Ectodermal cell (in vitro differentiated cells): Measurements from ENCODE around the gene CXCL5.

ENCODE experiments used
- H3K27ac ChIP-seq: 2 replicates; pipeline ENCODE4 v1.7.0; 2013; ENCODE audit warnings: mild to moderate bottlenecking, low read depth, low read length; ENCODE audit not compliant: insufficient read depth, poor library complexity, severe bottlenecking
- H3K27me3 ChIP-seq: 2 replicates; pipeline ENCODE4 v1.7.0; 2013; ENCODE audit warnings: mild to moderate bottlenecking, low read length; ENCODE audit not compliant: insufficient read depth, control insufficient read depth, poor library complexity, severe bottlenecking
- H3K36me3 ChIP-seq: one replicate; pipeline ENCODE4 v1.7.0; 2013; ENCODE audit warnings: low read length; ENCODE audit not compliant: control insufficient read depth, insufficient read depth
- H3K4me1 ChIP-seq: one replicate; pipeline ENCODE4 v1.7.0; 2013; ENCODE audit warnings: low read length; ENCODE audit not compliant: control insufficient read depth, insufficient read depth
- H3K4me3 ChIP-seq: 2 replicates; pipeline ENCODE4 v1.7.0; 2013; ENCODE audit warnings: low read depth, low read length, control low read depth; ENCODE audit not compliant: insufficient read depth
- H3K9me3 ChIP-seq: 2 replicates; pipeline ENCODE4 v1.7.0; 2013; ENCODE audit warnings: mild to moderate bottlenecking, low read length, moderate library complexity; ENCODE audit not compliant: control insufficient read depth
- WGBS, 2 experiments: methylation state at CpG; one replicate each; pipeline ENCODE4 v1.1.7; 2013; ENCODE audit warnings: missing lambda C conversion rate in 2 of 2; 5-methylcytosine and 5-hydroxymethylcytosine counted together

The CXCL5 gene

DNA sequence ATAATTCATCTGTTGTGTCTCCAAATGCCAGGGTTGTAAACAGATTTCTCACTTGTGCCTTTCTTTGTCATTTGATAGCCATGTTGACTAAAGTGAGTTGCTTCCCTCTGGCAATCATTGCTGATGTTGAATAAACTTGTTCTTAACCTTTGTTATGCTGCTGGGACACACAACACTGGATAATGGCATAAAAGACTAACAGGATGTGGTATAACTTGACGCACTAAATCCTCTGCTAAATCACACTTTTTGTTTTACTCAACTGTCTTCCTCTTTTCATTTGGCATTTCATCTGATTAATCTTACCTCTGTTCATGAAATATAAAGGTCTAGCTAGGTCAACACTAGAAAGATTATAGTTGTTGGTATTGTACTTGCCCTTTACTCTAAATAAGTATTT is 17.6 kb upstream of the CXCL5 start:
- WGBS, 2 experiments, result 73% methylated on average over 1 of the region's 1 CpG
- H3K27me3 ChIP-seq, result no peaks in the 10 kb centered on the region

DNA sequence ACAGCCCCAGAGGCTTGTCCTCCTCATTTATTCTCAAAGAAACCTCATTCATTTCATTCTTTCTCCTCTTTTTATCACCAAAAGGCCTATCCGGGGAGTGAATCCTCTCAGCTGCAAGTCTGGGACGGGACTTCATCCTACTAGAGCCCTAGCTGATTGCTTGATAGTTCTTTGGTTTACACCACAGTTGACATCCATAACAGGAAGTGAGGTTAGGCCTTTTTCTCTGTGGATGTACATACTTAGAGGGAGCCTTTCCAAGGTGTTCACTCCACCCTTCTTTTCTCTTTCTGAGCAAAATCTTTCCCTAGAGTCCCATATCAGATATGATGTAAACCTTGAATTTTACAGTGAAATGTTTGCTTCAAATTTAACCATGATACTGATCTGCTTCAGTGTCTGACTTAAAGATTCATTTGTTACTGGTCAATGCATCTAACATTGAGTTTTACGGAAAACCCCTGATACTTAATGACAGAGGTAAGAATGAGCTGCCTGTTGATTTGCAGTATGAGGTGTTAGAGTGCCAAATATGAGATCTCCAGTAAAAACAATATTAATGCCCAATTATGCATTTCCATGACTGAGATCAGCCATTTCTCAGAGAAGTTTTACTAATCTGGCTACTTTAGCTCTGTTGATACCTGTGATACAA is 16.8 kb upstream of the CXCL5 start:
- Histone ChIP-seq H3K4me1 (no peaks in the 10 kb centered on the region), H3K9me3 (no peaks in the 10 kb centered on the region), H3K27me3 (no peaks in the 10 kb centered on the region), H3K27ac (no peak overlapping the region), H3K4me3 (no peak overlapping the region), H3K36me3 (no peaks in the 10 kb centered on the region)
- 83 to 98% methylated on average over 2 to 3 of the region's 3 CpGs for WGBS, 2 experiments

More for the DNA sequence above, 17.6 kb upstream of the CXCL5 start:
- Histone ChIP-seq H3K4me3 (no peak overlapping the region), H3K4me1 (no peaks in the 10 kb centered on the region), H3K36me3 (no peaks in the 10 kb centered on the region), H3K27ac (no peak overlapping the region), H3K9me3 (no peaks in the 10 kb centered on the region)

DNA sequence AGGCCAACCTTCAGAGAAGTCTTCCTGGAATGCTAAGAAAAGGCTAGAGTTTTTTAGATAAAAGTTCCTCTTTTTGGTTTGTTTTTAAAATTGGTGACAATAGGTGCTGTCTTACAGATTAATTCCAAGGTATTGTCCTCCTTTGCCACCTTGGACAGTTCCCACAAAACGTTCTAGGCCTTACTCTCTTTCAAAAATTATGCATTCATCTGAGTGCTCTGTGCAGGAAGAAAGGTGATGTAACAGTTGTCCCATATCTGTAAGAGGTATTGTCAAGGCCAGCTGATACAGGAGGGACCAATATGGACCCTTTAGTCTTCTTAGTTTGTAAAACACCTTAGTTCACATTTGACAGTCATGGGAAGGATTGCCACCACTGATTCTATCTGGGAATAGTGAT is 15.9 kb upstream of the CXCL5 start:
- no peaks in the 10 kb centered on the region for H3K4me1 ChIP-seq
- H3K27me3 ChIP-seq, result no peaks in the 10 kb centered on the region
- no peak overlapping the region for H3K4me3 ChIP-seq
- 67 to 73% methylated on average over 1 of the region's 1 CpG for WGBS, 2 experiments
- H3K27ac ChIP-seq, result no peak overlapping the region
- no peaks in the 10 kb centered on the region for H3K36me3 ChIP-seq
- H3K9me3 ChIP-seq, result no peaks in the 10 kb centered on the region

DNA sequence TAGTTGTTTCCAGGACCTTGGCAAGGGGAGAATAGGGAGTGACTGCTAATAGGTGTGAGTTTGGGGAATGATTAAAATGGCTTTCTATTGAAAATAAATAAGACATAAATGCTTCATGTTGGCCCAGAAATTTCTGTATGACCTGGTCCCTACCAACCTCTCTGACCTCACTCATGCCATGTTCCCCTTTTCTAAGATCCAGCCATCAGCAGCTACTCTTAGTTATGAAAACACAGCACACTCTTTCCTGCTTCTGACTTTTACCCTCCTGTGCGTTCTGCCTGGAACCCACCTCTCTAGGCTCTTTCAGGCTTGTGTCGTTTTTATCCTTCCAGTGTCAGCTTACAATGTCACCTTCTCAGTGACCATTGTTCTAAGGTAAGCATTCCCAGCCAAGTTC is 14.8 kb upstream of the CXCL5 start:
- H3K4me1 ChIP-seq, result no peaks in the 10 kb centered on the region
- no peak overlapping the region for H3K4me3 ChIP-seq
- no peaks in the 10 kb centered on the region for H3K9me3 ChIP-seq
- 79% methylated on average over 2 of the region's 2 CpGs for WGBS, 2 experiments
- H3K36me3 ChIP-seq, result no peaks in the 10 kb centered on the region
- H3K27ac ChIP-seq, result no peak overlapping the region
- no peaks in the 10 kb centered on the region for H3K27me3 ChIP-seq

DNA sequence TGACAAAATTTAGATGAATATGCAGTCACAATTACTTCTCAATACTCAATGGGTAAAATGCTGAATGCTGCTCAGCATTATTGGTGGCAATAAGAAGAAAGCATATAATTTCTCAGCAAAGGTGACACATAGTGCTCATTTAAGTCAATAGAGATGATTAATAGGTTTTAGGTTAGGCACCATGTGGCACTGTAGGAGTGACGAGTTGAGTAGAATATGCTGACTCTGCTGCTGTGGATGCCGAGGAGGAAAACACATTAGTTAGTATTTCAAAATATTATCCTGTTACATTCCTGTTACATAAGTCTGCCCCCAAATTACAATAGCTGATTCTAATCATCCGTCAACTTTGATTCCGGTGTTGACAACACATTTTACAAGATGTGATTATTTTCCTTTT is 13.7 kb upstream of the CXCL5 start:
- Histone ChIP-seq H3K9me3 (no peaks in the 10 kb centered on the region), H3K4me3 (no peak overlapping the region), H3K36me3 (no peaks in the 10 kb centered on the region), H3K4me1 (no peaks in the 10 kb centered on the region), H3K27me3 (no peaks in the 10 kb centered on the region), H3K27ac (no peak overlapping the region)
- 94 to 97% methylated on average over 4 of the region's 4 CpGs for WGBS, 2 experiments

DNA sequence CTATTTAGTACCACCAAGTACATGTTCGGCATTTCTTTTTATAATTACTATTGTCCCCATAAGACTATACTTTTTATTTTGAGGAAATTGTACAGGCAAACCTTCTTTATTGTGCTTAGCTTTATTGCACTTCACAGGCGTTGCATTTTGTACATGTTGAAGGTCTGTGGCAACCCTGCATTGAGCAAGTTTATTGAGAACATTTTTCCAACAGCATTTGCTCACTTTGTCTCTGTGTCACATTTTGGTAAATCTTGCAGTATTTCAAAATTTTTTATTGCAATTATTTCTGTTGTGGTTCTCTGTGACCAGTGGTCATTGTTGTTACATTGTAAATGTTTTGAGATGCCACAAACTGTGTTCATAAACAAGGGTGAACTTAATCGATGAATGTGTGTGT is 10.8 kb upstream of the CXCL5 start:
- WGBS, 2 experiments, result 100% methylated on average over 2 to 3 of the region's 3 CpGs
- no peak overlapping the region for H3K4me3 ChIP-seq
- H3K4me1 ChIP-seq, result no peaks in the 10 kb centered on the region

DNA sequence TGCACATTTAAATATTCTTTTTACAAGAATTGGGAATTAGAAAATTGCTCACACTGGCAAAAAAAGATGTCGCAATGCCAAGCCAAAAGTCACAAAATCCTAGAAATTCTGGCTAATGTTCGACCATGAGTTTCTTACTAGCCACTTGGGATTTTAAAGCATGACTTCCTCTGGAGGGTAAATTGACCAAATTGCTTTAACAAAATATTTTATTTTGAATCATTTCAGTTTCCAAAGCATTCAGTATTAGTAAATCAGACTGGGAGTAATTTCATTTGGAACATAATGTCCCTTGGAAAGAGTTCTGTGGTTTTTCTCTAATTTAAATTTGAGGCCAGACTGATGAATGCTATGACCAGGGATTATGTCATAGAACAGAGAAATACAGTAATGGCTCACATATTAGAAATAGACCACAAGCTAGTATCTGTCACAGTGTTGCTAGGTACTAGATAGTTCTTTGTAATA is 7.6 kb upstream of the CXCL5 start:
- Histone ChIP-seq H3K4me1 (no peaks in the 10 kb centered on the region), H3K27me3 (no peaks in the 10 kb centered on the region), H3K27ac (no peak overlapping the region), H3K36me3 (no peaks in the 10 kb centered on the region), H3K4me3 (no peak overlapping the region), H3K9me3 (no peaks in the 10 kb centered on the region)
- WGBS, 2 experiments, result 89 to 98% methylated on average over 2 of the region's 2 CpGs

More for the DNA sequence above, 10.8 kb upstream of the CXCL5 start:
- no peaks in the 10 kb centered on the region for H3K9me3 ChIP-seq
- no peak overlapping the region for H3K27ac ChIP-seq
- no peaks in the 10 kb centered on the region for H3K27me3 ChIP-seq
- no peaks in the 10 kb centered on the region for H3K36me3 ChIP-seq

DNA sequence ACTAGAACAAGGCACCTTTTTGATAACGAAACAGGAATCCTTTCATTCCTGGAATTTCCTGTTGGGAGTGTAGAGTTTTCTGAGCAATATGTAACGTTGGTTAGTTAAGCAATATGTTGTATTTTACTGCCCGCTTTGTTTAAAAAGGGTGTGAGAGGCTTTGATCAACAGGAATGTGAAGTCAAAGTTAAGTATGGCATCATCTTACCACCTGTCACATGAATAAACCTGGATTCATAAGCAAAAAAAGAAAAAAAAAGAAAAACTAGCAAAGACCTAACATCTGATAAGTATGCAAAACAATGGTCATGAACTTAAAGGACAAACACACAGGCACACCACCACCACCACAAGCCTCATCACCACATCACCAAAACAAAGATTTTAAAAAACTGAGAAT is 7.1 kb upstream of the CXCL5 start:
- H3K27me3 ChIP-seq, result no peaks in the 10 kb centered on the region

DNA sequence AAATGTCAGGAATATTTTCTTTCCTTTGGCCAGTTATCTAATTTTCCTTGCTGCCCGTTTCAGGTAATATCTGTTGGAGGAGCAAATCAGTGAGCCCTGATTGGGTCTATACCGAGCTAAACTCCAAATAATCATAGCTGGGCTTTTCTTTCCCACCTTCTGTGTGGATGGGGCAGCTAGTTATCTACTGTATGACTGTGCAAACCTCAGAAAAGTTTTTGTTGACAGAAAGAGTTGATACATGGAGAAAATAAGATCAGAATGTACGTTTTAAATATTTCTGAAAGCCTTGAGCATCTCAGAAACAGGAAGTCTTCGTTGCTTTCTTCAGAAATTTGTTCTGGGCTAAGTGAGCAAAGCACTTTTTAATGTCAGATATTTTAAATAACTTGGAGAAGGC is 6.2 kb upstream of the CXCL5 start:
- WGBS, 2 experiments, result 90 to 91% methylated on average over 4 of the region's 4 CpGs
- no peaks in the 10 kb centered on the region for H3K4me1 ChIP-seq
- H3K9me3 ChIP-seq, result no peaks in the 10 kb centered on the region
- no peaks in the 10 kb centered on the region for H3K36me3 ChIP-seq
- H3K4me3 ChIP-seq, result no peak overlapping the region
- no peaks in the 10 kb centered on the region for H3K27me3 ChIP-seq
- no peak overlapping the region for H3K27ac ChIP-seq

More for the DNA sequence above, 7.1 kb upstream of the CXCL5 start:
- Histone ChIP-seq H3K4me3 (no peak overlapping the region), H3K9me3 (no peaks in the 10 kb centered on the region), H3K36me3 (no peaks in the 10 kb centered on the region), H3K4me1 (no peaks in the 10 kb centered on the region), H3K27ac (no peak overlapping the region)
- 83 to 86% methylated on average over 3 of the region's 3 CpGs for WGBS, 2 experiments

DNA sequence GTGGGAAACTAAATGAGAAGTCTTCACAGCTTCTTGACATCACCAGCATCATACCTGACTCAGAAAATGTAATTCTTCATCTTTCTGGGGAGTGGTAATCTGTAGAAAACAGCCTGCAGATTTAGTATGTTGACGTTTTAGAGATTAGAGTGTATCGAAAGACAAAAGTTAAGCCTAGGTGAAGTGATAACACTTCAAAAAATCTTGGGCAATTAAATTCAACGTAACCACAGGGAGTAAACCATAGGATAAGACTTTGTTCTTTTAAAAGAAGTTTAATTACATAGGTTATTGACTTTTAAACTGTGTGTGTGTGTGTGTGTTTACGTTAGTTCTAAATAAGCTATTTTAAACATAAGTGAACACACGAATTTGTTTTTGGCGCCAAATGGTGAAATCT is 1.8 kb upstream of the CXCL5 start:
- Histone ChIP-seq H3K9me3 (no peaks in the 10 kb centered on the region), H3K27me3 (peaks cover 17% of the 10 kb centered on the region), H3K36me3 (no peaks in the 10 kb centered on the region), H3K4me1 (no peaks in the 10 kb centered on the region), H3K4me3 (no peak overlapping the region), H3K27ac (no peak overlapping the region)
- 90 to 95% methylated on average over 6 of the region's 6 CpGs for whole genome bisulfite sequencing, 2 experiments

DNA sequence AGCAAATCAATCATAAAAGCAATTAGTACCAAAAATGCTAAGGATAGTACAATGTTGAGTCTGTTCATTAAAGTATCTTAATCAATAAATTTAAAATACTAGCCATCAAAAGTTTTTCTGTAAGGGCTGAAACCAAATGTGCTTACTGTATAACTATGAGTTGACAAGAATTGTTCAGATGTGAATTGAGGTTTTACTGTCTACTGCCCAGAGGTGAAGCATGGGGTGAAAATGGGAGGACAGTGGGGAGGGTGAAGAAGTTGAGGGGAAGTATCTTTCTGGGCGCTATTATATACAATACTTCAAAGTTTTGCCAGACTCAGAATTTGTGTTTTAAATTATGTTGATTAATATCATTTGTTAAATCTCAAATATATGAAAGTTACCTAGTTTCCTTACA is 6.4 kb downstream of the CXCL5 start:
- Histone ChIP-seq H3K4me1 (no peaks in the 10 kb centered on the region), H3K4me3 (no peak overlapping the region), H3K27me3 (peaks cover under 1% of the 10 kb centered on the region), H3K9me3 (no peaks in the 10 kb centered on the region), H3K36me3 (no peaks in the 10 kb centered on the region), H3K27ac (no peak overlapping the region)
- no CpG with 5 or more reads among the region's 1 CpG for WGBS, 2 experiments
